Activated CD4-positive, alpha-beta T cell treated with anti-CD3 and anti-CD28 coated beads, Interleukin-2, amount 50 U/mL, for 16 hours (primary cell): ENCODE data around the gene DDX25.
"Not testable (repeated sequence)": the region's sequence is repeated elsewhere in the genome, so short reads cannot be mapped to it uniquely, and the experiment has no call there.

Experiments
- DNase-seq: peaks from one replicate; pipeline ENCODE4 v3.0.0-alpha.2; 2020

The DDX25 gene

DNA sequence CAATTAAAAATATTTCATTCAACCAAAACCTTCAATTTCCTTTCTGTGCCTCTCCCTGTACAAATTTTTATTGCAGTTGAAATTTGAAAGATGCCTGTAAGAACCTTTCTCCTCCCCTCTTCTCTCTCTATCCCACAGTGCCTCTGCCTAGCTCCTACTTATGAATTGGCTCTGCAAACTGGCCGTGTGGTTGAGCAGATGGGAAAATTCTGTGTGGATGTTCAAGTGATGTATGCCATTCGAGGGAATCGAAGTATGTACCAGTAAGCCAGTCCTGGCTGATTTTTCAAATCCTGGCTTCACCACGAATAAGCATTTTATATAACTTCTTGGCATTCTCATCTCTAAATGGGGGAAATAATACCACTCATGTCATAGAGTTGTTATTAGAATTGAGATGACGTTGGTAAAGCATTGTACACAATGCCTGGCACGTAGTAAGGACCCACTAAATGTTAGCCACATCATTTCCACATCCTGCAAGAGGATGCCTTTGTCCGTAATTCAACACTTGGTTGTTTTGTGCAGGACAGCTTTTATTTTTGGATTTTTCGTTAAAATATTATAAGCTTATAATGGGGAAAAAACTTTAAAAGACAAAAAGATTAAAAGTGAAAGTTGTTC, 6.0 kb downstream of the DDX25 start:
- DNase-seq = no peak

DNA sequence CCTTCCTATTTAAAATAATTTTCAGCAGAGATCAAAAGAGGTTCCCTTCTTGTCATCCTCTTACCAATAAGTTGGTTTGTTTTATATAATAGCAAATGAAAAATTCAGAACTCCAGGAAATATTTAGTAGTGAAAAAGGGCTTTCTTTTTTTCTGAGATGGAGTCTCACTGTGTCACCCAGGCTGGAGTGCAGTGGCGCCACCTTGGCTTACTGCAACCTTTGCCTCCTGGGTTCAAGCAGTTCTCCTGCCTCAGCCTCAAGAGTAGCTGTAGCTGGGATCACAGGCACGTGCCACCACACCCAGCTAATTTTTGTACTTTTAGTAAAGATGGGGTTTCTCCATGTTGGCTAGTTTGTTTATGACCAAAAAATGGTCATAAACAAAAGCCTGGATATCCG, 10.3 kb downstream of the DDX25 start:
- DNase-seq = not testable (repeated sequence)

DNA sequence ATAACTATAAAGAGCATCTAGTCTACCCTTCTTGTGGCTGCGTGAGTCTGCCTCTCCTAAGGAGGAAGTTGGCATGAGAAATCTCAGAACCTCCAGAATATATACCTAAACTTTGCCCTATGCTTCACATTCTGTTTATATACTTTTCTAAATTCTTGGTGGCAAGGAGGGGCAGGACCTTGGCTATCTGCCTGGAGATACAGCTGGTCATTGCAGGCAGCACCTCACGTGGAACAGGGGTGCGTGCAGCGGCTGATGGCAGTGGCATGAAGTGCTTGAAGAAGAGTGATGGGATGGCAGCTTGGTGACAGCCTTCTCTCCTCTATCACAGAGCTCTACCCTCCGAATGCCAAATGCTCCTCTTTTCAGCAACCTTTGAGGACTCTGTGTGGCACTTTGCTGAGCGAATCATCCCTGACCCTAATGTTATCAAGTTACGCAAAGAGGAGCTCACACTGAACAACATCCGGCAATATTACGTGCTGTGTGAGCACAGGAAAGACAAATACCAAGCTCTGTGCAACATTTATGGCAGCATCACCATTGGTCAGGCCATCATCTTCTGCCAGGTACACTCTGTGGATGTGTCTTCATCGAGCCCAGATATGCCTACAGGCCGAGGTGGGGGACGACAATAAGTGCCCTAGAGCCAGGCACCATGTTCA, 12.5 kb downstream of the DDX25 start:
- DNase-seq = no peak

DNA sequence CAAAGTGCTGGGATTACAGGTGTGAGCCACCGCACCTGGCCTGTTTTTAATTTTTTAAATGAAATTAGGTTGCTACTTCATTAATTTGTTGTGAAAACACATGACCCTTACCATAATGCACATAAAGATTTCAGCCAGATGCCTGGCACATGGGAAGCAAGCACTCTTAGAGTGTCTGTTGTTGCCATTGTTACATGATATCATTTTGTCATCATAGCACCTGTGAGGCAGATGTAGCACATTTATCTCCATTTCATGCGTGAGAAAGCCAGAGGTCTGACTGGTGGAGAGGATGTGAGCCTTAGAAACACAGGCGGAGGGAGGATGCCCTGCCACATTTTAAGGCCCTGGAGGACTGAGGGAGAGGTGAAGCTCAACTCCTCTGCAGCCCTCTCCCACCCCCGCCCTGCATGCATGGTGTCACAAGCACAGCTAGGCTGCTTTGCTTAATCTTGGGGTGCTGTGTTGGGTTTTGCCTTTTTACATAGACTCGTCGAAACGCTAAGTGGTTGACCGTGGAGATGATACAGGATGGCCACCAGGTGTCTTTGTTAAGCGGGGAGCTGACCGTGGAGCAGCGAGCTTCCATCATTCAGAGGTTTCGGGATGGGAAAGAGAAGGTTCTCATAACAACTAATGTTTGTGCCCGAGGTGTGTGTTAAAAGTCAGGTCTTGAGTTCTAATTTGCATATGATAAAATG, 14.0 kb downstream of the DDX25 start:
- no peak for DNase-seq

DNA sequence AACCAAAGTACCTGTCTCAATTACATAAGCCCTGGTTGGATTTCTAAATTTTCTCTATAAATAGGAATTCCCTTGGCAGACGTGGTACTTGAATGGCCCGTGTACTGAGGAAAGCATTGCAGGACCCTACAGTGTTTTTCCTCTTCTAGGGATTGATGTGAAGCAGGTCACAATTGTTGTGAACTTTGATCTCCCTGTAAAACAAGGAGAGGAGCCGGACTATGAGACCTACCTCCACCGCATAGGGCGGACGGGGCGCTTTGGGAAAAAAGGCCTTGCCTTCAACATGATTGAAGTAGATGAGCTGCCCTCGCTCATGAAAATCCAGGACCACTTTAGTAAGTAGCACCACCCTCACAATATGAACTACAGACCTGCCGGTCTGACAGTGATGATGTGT, 16.7 kb downstream of the DDX25 start:
- DNase-seq = no peak

DNA sequence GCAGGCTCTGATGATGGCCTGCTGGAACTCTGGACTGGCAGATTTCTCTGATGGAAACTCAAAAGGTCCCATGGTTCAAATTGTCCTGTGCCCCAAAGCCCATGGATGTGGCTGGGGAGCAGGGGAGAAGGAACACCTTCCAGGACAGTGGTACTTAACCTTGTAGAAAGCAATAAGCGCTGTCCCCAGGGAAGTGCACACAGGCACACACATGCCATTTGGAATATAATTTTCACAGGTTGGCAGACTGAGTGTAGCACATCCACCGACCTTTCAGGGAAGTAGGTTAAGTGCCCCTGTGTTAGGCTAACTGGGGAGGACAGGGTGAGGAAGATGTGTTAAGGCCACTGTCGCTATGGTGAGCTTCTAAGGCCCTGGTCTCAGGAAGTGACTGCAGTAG, 17.8 kb downstream of the DDX25 start:
- DNase-seq = no peak

DNA sequence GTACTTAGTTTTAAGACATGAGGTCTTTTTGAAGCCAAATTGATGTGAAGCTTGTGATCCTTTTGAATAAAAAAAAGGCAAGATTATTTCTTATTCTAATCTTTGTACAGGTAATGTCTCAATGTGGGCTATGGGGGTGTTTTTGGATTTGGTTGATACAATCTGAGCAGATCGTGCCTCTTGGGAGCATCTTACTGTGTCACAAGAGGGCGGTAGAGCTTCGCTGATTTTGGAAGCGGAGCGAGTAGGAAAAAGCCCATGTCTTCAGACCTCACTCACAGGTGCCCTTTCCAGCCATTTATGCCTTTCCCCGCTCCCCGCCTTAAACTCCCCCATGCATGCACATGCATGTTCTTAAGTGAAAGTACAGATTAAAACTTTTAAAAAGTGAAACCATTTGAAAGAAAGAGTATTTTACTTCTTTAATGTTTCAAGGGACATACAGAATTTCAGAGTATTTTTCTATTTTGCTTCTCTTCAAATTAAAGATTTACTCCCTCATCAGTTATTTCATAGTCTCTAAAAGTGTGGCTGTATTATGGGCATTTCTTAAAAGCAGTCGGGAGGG, 18.8 kb downstream of the DDX25 start:
- peak; percentile 67 for DNase-seq

DNA sequence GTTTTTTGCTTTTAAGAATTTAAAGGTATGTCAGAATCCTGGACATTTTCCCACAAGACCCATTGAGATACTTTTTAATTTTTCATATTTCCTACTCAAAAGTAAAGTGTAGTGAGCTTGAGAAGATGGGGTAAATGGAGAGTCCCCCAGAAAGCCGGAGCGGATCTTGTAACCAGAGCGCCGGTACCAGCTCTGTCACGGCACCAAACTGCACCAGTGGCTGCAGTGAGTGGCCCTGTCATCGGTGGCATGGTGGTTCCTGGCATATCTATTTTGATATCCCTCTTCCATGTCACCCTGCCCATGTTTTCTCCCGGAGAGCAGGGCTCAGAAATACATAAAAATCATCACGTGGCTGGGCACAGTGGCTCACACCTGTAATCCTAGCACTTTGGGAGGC, 19.3 kb downstream of the DDX25 start:
- no peak for DNase-seq

DNA sequence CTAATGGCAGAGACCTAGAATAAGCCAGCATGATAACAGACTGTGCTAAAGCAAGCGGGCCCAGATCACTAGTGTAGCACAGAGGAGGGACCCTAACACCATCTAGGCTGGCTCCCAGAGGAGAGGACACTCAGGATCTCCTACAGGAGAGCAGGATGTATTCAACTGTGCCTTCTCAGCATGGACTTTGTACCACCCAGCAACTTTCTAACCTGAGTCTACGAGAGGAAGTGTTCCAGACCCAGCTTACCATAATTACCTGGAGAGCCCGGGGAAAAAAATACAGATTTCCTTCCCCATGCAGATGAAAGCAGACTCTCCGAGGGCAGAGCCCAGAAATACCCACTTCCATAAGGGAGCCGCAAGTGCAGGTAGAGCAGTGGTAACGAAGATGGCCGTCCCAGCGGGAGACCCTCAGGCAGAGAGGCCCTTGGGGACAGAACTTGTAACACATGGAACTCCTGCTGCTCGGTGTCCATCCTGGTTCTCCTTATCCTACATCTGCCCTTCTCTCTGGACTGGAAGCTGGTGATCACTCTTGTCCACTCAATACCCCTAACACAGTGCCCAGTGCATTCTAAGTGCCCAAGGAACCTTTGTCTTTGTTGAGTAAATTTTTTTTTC, 20.2 kb downstream of the DDX25 start:
- no peak for DNase-seq

DNA sequence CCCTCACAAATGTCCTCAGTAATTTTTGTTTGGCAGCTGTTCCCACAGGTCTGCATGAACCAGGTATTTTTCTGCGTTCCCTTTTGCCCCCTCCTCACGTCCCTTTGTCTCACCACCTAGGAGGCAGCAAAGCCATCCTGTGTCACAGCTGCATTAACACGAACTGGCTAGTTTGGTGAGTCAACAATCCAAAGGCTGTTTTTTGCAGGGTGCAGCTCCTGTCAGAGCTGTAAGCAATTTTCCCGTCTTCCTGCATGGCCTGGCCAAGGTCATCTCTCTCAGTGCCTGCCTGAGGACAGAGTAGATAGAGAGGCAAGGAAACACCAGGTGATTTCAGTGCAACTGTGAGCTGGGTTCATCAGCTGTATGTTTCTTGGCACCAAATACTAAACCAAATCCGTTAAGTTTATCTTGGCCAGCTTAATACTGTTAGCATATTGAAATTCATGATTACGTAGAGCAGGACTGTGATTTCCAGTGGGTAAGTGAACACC, 21.0 kb downstream of the DDX25 start:
- no peak for DNase-seq

DNA sequence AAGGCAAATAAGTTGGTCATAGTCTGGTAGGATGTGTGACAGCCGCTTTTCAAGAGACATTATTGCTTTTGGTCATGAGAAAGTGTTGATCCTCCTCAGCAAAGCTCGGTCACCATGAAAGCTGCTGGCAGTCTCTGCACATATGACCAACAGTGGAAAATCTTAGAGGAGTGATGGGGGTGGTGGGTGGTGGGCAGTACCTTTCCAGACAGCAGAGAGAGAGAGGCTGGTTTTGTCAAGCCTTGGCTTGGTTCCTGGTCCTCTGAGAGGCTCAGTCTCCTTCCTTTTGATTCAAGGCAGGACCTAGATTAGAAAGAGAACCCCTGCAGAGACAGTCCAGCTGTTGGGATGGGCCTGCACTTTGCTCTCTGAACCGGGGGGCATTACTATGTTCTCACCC, 21.5 kb downstream of the DDX25 start:
- no peak for DNase-seq

DNA sequence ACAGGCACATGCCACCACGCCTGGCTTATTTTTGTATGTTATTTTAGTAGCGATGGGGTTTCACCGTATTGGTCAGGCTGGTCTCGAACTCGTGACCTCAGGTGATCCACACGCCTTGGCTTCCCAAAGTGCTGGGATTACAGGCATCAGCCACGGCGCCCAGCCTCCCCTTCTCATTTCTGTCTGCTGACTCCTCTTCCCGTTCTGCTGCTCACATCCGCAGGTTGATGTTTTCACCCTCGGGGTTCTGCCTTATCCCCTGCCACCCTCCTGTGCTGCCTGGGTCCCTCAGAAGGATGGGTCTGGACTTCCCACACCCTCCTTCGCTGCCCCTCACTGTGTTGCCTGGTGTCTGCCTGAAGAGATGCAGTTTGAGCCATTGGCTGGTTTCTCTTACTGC, 22.4 kb downstream of the DDX25 start:
- no peak for DNase-seq

DNA sequence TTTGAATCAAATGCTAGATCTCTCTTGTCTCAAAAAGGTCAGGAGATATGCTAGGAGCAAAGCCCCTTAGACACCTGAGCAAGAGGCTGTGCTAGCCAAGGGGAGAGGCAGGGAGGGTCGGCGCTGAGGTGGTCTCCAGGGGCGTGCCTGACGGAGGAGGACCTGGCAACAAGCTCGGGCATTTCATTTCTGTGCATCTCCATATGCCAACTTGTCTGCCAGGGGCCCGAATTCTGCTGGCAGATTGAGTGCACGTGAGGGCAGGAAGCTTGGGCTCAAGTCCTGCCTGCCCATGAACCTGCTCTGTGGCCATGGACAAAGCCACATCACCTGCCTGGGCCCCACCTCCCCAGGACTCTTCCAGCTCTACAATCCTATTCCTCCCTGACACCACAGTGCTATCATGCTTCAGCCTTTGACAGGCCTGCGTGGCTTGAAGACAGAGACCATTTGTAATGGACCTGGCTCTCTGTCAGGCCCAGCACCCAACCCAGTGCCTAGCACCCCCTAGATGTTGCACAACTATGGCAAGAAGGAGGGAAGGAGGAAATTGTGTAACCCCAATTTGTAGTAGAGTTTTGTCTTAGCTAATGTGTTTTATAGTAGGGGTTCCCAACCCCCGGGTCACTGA, 25.3 kb downstream of the DDX25 start:
- no peak for DNase-seq

DNA sequence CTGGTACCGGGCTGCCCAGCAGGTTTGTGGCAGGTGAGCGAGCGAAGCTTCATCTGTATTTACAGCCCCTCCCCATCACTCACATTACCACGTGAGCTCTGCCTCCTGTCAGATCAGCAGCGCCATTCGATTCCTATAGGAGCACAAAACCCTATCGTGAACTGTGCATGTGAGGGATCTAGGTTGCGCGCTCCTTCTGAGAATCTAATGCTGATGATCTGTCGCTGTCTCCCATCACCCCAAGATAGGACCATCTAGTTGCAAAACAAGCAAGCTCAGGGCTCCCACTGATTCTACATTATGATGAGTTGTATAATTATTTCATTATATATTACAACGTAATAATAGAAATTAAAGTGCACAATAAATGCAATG, 25.8 kb downstream of the DDX25 start:
- no peak for DNase-seq

DNA sequence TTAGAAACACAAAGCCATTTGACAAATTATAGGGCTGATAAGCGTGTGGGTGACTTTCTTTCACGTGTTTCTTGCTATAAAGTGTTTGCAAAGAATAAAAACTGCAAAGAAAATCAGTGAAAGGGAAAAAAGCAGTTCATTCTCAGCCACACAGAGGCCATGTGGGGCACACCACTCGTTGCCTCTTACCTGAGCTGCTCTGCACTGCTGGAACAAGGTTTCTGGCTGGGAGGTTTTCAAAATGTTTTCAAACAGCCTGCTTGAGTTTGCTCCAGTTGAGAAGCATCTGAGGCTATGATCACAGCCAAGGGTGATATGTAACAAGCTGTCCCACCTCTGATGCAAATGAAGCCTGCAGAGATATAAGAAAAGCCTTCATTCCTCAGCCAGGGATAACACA, 26.8 kb downstream of the DDX25 start:
- DNase-seq = no peak

DNA sequence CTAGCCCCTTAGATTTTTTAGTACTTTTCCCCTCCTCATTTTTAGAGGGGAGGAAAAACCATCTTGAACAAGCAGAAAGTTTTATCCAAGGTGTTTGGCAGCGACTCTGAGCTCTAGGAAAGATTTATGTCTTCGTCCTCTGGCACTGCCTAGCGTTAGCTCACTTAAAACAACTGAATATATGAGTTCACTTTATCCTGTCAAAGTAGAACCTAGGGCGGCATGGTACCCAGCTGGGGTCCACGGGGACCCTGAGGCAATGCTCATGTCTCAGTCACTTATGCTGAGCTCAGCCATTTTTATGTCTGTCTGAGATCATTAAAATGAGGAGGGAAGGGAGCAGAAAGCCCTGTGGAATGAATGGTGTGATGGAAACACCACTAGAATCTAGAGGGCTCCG, 27.4 kb downstream of the DDX25 start:
- DNase-seq = no peak

DNA sequence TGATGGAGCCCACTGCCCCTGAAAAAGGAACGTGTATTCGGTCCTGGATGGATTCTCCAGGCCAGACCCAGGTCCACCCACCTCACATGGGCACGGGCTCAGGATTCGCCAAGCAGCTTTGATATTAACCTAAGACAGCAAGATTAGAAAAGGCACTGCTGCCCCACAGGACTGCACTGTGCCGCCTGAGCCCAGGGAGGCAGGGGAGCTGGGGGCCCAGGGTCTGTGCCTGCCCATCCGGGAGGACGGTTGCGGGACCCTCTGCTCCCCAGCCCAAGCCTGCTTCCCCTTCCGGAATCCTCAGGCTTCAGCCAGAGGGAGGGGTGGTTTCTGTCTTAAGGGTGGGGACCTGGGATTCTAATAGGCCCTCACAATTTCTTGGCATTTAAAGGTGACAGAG, 28.0 kb downstream of the DDX25 start:
- DNase-seq = no peak

DNA sequence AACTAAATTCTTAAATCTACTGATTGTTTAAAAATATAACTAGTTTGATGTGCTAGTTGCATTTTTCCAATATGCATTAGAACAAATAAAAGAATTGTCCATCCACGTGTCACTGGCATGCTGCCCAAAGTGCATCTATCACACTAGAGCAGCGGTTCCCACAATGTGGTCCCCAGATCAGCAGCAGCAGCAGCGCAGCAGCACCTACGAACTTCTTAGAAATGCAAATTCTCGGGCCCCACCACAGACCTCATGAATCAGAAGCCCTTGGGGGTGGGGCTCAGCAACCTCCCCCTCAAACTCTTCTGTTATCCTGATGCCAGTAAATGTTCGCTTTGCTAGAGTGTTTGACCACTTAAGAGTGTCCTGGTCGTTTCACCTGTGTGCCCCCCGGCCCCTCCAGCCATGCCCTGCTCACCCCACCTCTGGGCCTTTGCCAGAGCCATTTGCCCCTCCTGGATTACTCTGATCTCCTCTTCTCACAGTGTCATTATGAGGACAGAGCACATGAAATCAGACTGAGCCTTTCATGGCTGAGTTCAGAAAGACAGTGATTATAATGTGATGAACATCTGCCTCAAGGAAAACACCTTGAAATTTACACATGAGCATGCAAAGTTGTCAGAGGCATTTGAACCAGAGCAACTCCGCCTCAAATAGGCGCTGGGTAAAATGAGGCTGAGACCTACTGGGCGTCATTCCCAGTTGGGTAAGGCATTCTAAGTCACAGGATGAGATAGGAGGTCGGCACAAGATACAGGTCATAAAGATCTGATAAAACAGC, 28.9 kb downstream of the DDX25 start:
- no peak for DNase-seq

DNA sequence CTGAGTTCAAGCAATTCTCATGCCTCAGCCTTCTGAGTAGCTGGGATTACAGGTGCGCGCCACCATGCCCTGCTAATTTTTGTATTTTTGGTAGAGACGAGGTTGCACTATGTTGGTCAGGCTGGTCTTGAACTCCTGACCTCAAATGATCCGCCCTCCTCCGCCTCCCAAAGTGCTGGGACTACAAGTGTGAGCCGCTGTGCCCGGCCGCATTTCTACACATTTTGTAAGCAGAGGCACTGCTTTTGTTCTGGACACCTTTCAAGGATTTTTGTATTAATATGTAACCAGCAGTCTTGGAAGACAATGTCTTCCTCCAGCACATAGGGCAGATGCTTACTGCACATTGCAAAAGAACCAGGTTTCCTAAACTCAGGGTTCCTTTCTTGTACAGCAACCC, 30.2 kb downstream of the DDX25 start:
- DNase-seq = no peak

DNA sequence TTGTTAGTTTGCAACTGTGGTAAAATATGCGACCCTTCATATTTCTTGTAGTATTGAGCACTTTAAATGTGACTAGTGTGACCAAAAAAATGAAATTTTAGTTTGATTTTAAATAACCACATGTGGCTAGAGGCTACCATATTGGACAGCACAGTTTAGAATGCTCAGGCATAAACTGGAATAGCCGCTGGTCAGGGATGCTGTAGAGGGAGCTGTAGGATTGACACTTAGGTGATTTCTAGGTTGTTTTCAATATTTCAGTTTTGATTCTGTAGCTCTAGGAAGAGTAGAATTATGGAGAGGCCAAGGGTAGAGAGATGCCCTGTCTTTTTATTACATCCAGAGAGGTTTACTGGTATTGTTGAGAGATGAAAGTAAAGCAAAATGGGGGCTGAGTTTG, 30.7 kb downstream of the DDX25 start:
- no peak for DNase-seq

DNA sequence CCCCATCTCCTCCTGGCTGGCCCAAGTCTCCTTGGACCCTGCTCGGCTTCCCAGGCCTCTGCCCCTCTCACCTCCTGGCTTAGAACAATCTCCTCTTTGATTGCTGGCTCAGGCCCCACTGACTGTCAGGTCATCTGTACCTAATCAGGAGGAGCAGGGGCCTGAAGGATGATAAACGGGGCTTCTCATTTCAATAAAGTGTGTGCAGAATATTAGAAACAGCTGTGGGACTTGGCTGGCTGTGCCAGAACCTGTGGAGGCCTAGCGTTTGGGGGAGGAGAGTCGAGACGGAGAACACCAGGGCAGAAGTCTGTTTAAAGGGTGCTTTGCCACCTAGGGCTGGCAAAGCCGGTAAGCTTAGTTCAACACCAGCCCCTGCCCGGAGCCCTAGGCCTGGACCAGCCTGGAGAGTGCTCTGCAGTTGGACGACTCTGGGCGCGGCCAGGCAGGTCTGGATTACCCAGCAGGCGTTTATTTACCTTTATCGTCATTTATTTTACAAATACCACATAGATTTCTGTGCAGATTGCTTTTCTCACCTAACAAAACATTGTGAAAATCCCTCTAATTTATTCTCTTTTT, 31.4 kb downstream of the DDX25 start:
- no peak for DNase-seq

DNA sequence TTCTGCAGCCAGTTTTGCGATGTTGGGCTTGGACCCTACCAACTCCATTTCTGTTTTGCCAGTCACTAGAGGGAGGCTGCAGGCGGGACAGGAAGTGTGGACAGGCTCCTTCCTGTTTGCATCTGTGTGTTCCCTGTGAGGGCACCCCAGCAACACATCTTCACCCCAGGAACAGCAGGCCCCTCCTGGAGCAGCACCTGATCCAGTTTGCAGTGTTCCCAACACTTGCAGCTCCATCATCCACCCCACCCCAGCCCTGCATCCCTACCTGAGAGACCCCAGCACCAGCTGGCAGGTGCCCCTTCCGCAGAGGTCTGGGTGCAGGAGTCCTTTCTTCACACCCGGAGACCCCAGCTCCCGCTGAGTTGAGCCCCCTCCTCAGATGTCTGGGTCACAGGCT, 34.1 kb downstream of the DDX25 start:
- no peak for DNase-seq
